Cardiac muscle cell (in vitro differentiated cells and primary cell): ENCODE data around the gene CBLN3. TPM values are rescaled to one million over a fixed set of nuclear protein-coding genes. Genes with fewer than 3 reads are reported as not detected.

ENCODE experiments used
- DNase-seq, 2 donors: peaks; one replicate each; pipeline versions ENCODE4 v3.0.0 to v3.0.0-alpha.2; 2010 to 2017; ENCODE audit warnings: low read depth in 1 of 2, low spot score in 1 of 2
- H3K27ac ChIP-seq: fragments of 200-600 bp; sonication (generic); 2 replicates; pipeline ENCODE4 v1.5.1; 2016
- H3K27me3 ChIP-seq: fragments of 200-600 bp; sonication (generic); 2 replicates; pipeline ENCODE4 v1.6.0; 2016; ENCODE audit warnings: control low read depth
- H3K36me3 ChIP-seq: fragments of 200-600 bp; sonication (generic); 2 replicates; pipeline ENCODE4 v1.5.1; 2016; ENCODE audit warnings: control low read depth
- H3K4me1 ChIP-seq: fragments of 200-600 bp; sonication (generic); 2 replicates; pipeline ENCODE4 v1.8.1; 2017; ENCODE audit warnings: low read depth, mild to moderate bottlenecking, mixed run types
- H3K4me3 ChIP-seq: fragments of 200-600 bp; sonication (generic); 2 replicates; pipeline ENCODE4 v1.5.1; 2016; ENCODE audit warnings: mild to moderate bottlenecking
- H3K9me3 ChIP-seq: fragments of 200-600 bp; sonication (generic); 2 replicates; pipeline ENCODE4 v1.5.1; 2017; ENCODE audit warnings: low read depth, mild to moderate bottlenecking, control low read depth
- polyA plus RNA-seq: library from polyadenylated mRNA; unstranded; fragments of >200 nt; fragmentation: Nextera tagmentation; extraction: Ambion mirVana; gene quantifications from 2 replicates; pipeline ENCODE4 v1.2.1, GENCODE V29; 2016
- total RNA-seq: library from RNA; depleted of rRNA; stranded (reverse); fragments of >200 nt; gene quantifications from 2 replicates; pipeline ENCODE4 v1.2.3, GENCODE V29; 2016
- TF ChIP-seq, protein P1 (sequence below): IDR thresholded peaks from 2 replicates; pipeline ENCODE4 v1.5.1; 2012; ENCODE audit warnings: low read depth, mild to moderate bottlenecking, low read length

Gene CBLN3
- total and polyA plus RNA-seq, 2 experiments from 2014 or later: 3.1 to 3.3 TPM

DNA sequence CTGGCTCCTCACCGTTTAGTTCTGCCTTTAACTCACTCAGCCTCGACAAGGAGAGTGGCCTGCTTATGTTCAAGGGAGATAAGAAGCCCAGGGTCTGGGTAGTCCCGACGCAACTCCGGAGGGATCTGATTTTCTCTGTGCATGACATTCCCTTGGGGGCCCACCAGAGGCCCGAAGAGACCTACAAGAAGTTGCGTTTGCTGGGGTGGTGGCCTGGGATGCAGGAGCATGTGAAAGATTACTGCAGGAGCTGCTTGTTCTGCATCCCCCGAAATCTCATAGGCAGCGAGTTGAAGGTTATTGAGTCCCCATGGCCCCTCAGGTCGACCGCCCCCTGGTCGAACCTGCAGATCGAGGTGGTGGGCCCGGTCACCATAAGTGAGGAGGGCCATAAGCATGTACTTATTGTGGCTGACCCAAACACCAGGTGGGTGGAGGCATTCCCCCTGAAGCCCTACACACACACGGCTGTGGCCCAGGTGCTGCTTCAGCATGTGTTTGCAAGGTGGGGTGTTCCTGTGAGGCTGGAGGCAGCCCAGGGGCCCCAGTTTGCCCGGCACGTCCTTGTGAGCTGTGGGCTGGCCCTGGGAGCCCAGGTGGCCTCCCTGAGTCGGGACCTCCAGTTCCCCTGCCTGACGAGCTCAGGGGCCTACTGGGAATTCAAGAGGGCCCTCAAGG, 13.1 kb downstream of the CBLN3 start:
- H3K4me1 ChIP-seq: peaks cover 11% of the 10 kb centered on the region
- no peak overlapping the region for H3K4me3 ChIP-seq
- peak in 1 of 2 donors; percentile 64 for DNase-seq
- H3K9me3 ChIP-seq: no peaks in the 10 kb centered on the region
- H3K36me3 ChIP-seq: peaks cover 13% of the 10 kb centered on the region
- H3K27me3 ChIP-seq: no peaks in the 10 kb centered on the region
- TF ChIP-seq, protein P1, sequence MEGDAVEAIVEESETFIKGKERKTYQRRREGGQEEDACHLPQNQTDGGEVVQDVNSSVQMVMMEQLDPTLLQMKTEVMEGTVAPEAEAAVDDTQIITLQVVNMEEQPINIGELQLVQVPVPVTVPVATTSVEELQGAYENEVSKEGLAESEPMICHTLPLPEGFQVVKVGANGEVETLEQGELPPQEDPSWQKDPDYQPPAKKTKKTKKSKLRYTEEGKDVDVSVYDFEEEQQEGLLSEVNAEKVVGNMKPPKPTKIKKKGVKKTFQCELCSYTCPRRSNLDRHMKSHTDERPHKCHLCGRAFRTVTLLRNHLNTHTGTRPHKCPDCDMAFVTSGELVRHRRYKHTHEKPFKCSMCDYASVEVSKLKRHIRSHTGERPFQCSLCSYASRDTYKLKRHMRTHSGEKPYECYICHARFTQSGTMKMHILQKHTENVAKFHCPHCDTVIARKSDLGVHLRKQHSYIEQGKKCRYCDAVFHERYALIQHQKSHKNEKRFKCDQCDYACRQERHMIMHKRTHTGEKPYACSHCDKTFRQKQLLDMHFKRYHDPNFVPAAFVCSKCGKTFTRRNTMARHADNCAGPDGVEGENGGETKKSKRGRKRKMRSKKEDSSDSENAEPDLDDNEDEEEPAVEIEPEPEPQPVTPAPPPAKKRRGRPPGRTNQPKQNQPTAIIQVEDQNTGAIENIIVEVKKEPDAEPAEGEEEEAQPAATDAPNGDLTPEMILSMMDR: no peak
- peak overlapping the region; percentile 63 for H3K27ac ChIP-seq

DNA sequence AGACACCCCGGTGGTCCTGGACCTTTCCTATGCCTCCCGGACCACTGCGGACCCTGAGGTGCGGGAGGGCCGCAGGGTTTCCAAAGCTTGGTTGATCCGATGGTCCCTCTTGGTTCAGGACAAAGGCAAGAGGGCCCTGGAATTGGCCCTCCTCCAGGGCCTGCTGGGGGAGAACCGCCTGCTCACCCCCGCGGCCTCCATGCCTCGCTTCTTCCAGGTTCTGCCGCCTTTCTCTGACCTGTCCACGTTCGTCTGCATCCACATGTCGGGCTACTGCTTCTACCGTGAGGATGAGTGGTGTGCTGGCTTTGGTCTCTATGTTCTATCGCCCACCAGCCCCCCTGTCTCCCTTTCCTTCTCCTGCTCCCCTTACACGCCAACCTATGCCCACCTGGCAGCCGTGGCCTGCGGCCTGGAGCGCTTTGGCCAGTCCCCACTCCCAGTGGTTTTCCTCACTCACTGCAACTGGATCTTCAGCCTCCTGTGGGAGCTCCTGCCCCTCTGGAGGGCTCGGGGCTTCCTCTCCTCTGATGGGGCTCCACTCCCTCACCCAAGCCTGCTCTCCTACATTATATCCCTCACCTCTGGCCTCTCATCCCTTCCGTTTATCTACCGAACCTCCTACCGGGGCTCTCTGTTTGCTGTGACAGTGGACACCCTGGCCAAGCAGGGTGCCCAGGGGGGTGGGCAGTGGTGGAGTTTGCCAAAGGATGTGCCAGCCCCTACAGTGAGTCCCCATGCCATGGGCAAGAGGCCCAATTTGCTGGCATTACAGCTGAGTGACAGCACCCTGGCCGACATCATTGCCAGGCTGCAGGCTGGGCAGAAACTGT, 13.8 kb downstream of the CBLN3 start:
- TF ChIP-seq, protein P1: no peak
- no peak for DNase-seq
- H3K36me3 ChIP-seq: peaks cover 13% of the 10 kb centered on the region

DNA sequence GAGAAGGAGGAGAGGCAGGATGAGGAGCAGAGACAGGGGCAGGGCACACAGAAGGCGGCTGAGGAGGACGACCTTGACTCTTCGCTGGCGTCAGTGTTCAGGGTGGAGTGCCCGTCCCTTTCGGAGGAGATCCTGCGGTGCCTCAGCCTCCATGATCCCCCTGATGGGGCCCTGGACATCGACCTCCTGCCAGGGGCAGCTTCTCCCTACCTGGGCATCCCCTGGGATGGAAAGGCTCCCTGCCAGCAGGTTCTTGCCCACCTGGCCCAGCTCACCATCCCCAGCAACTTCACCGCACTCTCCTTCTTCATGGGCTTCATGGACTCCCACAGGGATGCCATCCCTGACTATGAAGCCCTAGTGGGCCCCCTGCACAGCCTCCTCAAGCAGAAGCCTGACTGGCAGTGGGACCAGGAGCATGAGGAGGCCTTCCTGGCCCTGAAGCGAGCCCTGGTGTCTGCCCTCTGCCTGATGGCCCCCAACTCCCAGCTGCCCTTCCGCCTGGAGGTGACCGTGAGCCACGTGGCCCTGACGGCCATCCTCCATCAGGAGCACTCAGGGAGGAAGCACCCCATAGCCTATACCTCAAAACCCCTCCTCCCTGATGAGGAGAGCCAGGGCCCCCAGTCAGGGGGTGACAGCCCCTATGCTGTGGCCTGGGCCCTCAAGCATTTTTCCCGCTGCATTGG, 14.6 kb downstream of the CBLN3 start:
- no peak for DNase-seq
- peaks cover 13% of the 10 kb centered on the region for H3K36me3 ChIP-seq
- H3K27ac ChIP-seq: no peak overlapping the region
- peaks cover 11% of the 10 kb centered on the region for H3K4me1 ChIP-seq
- no peaks in the 10 kb centered on the region for H3K9me3 ChIP-seq
- TF ChIP-seq, protein P1: no peak
- H3K4me3 ChIP-seq: no peak overlapping the region
- no peaks in the 10 kb centered on the region for H3K27me3 ChIP-seq

More for the DNA sequence above, 13.8 kb downstream of the CBLN3 start:
- Histone ChIP-seq H3K27ac (peak overlapping the region; percentile 63), H3K27me3 (no peaks in the 10 kb centered on the region), H3K9me3 (no peaks in the 10 kb centered on the region), H3K4me1 (peaks cover 11% of the 10 kb centered on the region), H3K4me3 (no peak overlapping the region)

DNA sequence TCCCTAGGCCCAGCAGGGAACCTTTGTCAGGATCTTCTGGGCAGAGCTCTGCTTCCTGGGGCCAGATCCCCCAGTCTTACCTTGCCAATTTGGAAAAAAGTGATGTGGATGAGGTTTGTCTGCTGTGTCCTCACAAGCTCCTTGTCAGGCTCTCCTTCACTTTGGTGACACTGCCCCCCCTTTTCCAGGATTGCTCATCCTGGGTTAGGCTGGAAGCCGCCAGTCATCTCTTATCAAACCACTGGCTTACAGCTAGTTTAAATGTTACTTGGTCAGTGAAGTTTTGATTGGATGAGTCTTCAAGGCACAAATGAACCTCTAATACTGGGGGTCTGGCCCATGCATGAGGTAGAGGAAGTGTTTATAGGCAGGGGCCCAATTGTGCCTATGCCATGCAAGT, 15.4 kb downstream of the CBLN3 start:
- no peak overlapping the region for H3K4me3 ChIP-seq
- H3K27ac ChIP-seq: no peak overlapping the region
- peaks cover 11% of the 10 kb centered on the region for H3K4me1 ChIP-seq
- no peaks in the 10 kb centered on the region for H3K27me3 ChIP-seq
- TF ChIP-seq, protein P1: no peak
- H3K9me3 ChIP-seq: no peaks in the 10 kb centered on the region
- no peak for DNase-seq
- H3K36me3 ChIP-seq: peaks cover 13% of the 10 kb centered on the region
